Measurements from ENCODE around the gene VSIG10L.

Gene VSIG10L

GRCh38 chr19:51339313-51339686 lies 2.6 kb downstream of the VSIG10L start:
- DNase-seq (ENCODE audit: low read depth in 2 of 2, low spot score in 1 of 2), result no peak

DNA sequence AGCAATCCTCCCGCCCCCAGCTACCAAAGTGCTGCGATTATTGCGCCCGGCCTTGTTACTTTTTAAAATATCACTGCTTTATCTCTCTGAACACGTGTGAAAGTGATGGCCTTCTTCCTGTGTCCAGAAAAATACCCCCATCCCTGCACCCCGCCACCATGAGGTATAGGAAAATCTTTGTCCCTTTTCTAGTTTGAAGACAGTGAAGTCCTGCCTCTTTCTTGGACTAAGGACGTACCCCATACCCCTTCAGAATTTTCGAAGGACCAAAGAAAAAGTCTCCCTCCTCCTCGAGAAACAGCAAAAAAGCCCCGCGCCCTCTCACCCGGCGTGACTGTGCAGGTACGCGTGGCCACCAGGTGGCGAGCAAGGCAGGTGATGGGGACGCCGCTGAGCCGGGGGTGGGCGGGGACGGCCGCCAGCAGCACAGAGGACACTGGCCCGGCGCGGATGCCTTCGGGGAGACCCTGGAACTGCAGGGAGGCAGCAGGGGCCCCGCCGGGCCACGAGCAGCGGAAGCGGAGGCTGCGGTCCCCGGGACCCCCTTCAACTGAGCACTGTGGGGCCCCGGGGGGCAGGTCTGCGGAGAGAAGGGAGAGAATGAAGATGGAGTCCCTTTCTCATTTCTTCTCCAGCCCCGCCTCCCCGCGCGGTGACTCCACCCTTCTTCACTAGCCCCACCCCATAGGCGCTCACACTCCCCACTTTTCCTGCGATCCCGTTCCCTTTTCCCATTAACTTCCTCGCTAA lies 3.2 kb downstream of the VSIG10L start:
- peak; percentile 66 to 77 for DNase-seq (ENCODE audit: low read depth in 2 of 2, low spot score in 1 of 2)

DNA sequence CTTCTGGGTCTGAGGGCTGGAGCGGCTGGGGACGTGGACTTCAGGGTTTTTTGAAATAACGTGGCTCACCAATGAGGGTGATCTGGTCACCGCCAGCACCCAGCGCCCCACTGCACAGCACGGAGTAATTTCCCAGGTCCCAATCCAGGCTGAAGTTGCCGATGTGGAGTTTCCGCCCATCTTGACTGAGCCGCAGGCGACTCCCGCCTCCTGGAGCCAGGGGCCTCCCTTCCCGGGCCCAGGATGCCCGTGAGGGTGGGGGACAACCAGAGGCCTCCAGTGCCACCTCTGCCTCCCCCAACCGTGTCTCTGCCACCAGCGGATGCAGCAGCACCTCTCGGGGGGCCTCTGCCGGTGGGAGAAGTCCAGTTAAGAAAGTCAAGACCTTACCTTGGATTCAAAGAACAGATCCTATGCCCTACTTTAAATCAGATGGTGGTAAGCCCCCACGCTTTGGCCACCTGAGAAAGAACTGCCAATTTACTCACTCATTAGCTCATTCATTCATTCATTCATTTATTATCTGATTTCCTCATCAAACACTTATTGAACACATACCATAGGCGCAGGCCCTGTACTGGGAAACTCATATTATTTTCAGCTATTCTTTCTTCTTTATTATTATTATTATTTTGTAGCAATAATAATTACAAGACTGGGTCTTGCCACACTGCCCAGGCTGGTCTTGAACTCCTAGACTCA lies 3.9 kb downstream of the VSIG10L start:
- no peak for DNase-seq (ENCODE audit: low read depth in 2 of 2, low spot score in 1 of 2)

DNA sequence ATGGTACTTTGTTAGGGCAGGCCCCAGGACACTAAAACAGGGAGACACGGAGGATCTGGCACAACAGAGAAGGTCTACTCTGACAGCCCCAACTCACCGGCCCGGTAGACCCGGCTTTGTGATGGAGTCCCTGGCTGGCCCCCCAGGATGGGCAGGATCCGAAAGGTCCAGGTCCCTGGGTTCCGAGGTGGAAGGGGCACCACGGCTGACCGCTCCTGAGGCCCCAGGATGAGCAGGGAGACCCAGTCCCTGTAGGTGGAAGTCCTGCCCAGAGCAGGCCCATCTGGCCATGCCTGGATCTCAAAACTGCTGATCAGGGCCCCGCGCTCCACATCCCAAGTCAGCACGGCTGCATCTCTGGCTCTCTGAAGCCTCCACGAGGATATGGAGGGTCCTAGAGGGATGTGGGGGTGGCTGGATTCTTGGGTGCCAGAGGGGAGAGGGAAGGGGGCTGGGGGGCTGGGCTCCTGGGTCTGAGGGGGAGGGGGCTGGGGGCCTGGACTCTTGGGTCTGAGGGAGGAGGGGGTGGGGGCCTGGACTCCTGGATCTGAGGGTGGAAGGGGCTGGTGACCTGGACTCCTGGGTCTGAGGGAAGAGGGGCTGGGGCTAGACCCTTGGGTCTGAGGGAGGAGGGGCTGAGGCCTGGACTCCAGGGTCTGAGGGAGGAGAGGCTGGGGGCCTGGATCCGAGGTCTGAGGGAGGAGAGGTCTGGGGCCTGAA lies 4.6 kb downstream of the VSIG10L start:
- DNase-seq (ENCODE audit: low read depth in 2 of 2, low spot score in 1 of 2), result no peak

DNA sequence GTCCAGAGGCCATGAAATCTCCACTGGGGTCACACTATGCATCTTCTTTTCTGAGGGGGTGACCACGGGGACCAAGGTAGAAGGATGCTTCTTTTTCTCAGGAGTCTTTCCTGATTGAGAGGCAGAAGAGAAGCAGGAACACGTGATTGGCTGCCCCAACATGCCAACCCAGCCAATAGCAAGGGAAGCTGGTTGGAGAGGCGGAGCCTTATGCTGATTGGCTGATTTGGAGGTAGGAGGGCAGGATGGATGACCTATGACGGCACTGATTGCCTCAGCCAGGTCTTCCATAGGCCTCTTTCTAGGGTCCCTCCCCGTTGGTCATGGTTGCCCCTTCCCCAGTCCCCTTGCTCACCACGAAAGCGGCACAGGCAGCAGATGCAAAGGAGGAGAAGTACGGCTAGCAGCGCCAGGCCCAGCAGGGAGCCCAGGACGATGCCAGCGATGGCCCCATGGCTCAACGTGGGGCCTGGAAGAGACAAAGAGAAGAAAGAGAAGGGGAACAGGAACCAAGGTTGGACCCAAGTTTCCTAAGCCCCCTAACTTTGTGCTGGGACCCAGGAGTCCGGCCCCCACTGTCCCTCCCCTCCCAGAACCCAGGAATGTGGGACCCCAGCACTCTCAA lies 8.0 kb downstream of the VSIG10L start:
- no peak for DNase-seq (ENCODE audit: low read depth in 2 of 2, low spot score in 1 of 2)

- no peak for DNase-seq (ENCODE audit: low read depth in 2 of 2, low spot score in 1 of 2)
These were observed 10.2 kb downstream of the VSIG10L start for GRCh38 chr19:51331716-51332115.

DNA sequence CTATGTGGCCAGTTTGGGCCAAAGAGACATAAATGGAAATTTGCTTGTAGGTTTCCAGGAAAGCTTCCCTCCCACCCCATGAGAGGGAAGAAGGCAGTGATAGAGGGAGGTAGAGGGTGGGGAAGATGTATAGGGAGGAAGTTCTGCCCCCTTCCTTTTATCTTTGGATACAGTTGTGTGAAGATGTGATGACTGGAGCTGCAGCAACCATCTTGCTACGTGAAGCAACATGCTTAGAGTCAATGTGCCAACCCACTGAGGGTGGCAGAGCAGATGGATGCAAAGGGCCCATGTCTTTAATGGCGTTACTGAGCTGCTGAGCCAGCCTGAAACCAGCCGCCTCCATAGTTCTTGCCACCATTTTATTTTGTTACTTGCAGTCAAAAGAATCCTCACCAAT lies 10.7 kb downstream of the VSIG10L start:
- DNase-seq (ENCODE audit: low read depth in 2 of 2, low spot score in 1 of 2), result no peak

- no peak for DNase-seq (ENCODE audit: low read depth in 2 of 2, low spot score in 1 of 2)
These were observed 11.6 kb downstream of the VSIG10L start for GRCh38 chr19:51330366-51330765.

- no peak for DNase-seq (ENCODE audit: low read depth in 2 of 2, low spot score in 1 of 2)
These were observed 12.5 kb downstream of the VSIG10L start for GRCh38 chr19:51329411-51329810.

DNA sequence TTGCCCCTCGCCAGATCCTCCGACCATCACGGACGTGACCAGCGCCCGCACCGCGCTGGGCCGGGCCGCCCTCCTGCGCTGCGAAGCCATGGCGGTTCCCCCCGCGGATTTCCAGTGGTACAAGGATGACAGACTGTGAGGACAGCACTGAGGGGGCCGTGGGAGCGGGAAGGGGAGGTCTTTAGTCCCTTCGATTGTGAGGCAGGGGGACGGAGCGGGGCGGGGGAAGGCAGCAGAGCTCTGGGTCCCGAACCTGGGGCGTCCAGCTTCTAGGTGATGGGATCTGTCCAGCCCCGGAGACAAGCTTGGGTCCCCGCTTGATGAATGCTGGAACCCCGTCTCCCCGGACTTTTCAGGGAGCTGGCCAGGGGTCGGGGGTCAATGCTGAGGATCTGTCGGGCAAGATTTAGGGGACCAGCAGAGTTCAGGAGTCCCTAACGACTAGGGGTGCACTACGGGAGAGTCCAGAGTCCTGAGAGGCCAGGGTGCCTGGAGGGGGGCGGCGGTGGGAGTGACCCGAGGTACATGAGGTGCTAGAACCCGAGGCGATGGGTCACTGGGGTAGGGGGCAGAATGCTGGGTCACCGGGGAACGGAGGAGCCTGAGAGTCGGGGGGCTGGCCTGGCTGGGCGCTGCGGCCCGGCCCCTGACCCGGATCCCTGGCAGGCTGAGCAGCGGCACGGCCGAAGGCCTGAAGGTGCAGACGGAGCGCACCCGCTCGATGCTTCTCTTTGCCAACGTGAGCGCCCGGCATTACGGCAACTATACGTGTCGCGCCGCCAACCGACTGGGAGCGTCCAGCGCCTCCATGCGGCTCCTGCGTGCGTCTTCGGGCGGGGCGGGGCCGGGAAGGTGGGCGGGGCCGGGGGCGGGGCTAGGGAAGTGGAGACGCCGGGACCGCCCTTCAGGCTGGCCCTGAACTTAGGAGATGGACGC lies 14.6 kb downstream of the VSIG10L start:
- peak in 1 of 2 donors; percentile 21 for DNase-seq (ENCODE audit: low read depth in 2 of 2, low spot score in 1 of 2)

DNA sequence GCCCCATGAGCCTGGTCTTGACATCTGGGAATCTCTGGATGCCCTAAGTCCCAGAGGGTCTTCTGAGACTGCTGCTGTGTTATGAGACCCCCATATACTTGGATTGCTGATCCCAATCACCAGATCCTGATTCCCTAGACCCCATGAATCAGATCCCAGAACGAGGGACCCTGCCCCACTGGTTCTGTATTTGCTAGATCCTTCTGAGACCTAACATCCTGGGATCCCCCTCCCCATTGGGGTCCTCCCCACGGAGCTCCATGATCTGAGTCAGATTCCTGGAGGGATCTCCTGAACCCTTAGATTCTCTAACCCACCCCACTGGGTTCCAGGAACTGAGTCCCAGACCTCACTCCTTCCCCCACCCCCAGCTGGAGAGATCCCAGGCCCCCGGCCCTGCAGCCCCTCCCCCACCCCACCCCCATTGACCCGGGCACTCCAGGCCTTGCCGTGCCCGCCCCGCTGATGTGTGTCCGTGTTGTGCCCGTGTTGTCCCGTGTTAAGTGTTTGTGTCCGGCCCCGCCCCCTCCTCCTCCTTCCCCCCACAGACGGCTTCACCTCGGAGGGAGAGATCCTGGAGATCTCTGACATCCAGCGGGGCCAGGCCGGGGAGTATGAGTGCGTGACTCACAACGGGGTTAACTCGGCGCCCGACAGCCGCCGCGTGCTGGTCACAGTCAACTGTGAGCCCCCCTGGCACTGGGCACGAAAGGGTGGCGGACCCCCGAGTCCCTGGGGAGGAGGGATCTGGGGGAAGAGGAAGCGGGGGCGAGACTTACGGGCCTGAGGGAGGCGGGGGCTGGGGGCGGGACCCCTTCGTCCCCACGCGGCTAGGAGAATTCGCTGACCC lies 15.5 kb downstream of the VSIG10L start:
- DNase-seq (ENCODE audit: low read depth in 2 of 2, low spot score in 1 of 2), result no peak

- no peak for DNase-seq (ENCODE audit: low read depth in 2 of 2, low spot score in 1 of 2)
These were observed 16.6 kb downstream of the VSIG10L start for GRCh38 chr19:51325161-51325976.

- DNase-seq (ENCODE audit: low read depth in 2 of 2, low spot score in 1 of 2), result no peak
These were observed 17.8 kb downstream of the VSIG10L start for GRCh38 chr19:51324167-51324481.

GRCh38 chr19:51323481-51324166 lies 18.3 kb downstream of the VSIG10L start:
- no peak for DNase-seq (ENCODE audit: low read depth in 2 of 2, low spot score in 1 of 2)

DNA sequence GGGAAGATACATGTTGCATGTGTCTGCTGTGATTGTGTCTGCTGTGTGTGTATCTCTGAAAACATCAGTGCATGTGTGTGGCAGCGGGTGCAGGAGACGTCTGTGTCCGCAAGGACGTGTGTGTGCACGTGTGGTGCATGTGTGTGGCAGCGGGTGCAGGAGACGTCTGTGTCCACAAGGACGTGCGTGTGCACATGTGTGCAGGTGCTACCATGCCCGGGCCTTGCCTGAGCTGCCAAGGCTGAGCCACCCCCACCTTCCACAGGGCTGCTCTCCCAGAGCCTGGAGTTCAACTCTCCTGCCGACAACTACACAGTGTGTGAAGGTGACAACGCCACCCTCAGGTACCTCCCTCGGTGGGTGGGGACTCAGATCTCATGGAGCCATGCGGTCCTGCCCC lies 20.1 kb downstream of the VSIG10L start:
- DNase-seq (ENCODE audit: low read depth in 2 of 2, low spot score in 1 of 2), result no peak

DNA sequence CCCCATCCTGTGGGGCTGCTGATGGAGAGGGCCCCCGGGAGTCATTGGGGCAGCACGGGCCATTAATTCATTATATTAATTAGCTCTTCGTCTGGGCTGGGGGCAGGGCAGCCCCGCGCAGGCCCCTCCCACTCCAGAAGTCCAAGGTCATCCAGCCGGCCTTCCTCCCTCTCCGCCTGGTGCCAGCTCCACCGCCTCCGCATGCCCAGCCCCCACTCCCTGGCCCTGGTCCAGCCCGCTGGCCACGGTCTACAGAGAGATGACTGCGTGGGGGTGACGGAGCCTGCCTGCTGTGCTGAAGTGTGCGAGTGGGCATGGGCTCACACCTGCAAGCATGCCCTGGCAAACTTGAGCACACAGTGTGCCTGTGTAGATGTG lies 21.7 kb downstream of the VSIG10L start:
- DNase-seq (ENCODE audit: low read depth in 2 of 2, low spot score in 1 of 2), result no peak

- DNase-seq (ENCODE audit: low read depth in 2 of 2, low spot score in 1 of 2), result no peak
These were observed 22.2 kb downstream of the VSIG10L start for GRCh38 chr19:51319649-51320279.
